Neuronal stem cell (in vitro differentiated cells): Measurements from ENCODE around the gene NRG3.

Source experiments
- DNase-seq: peaks from one replicate; pipeline ENCODE4 v3.0.0-alpha.2; 2013; ENCODE audit warnings: low spot score
- H2AFZ ChIP-seq: one replicate; pipeline ENCODE4 v1.6.1; 2013; ENCODE audit warnings: mild to moderate bottlenecking, low read length, inconsistent platforms
- H2AK5ac ChIP-seq: 2 replicates; pipeline ENCODE4 v1.6.1; 2013; ENCODE audit warnings: low read depth, mild to moderate bottlenecking, inconsistent platforms, low read length, moderate library complexity, mixed read lengths
- H2BK120ac ChIP-seq: 2 replicates; pipeline ENCODE4 v1.6.1; 2013; ENCODE audit warnings: low read depth, mild to moderate bottlenecking, inconsistent platforms, low read length, moderate library complexity, mixed read lengths
- H2BK12ac ChIP-seq: one replicate; pipeline ENCODE4 v1.6.1; 2013; ENCODE audit warnings: low read length, inconsistent platforms
- H2BK15ac ChIP-seq: 2 replicates; pipeline ENCODE4 v1.6.1; 2013; ENCODE audit warnings: mild to moderate bottlenecking, low read length, inconsistent platforms, mixed read lengths
- H2BK5ac ChIP-seq: one replicate; pipeline ENCODE4 v1.6.1; 2013; ENCODE audit warnings: inconsistent platforms, mild to moderate bottlenecking, low read length, moderate library complexity
- H3K14ac ChIP-seq: one replicate; pipeline ENCODE4 v1.6.1; 2013; ENCODE audit warnings: low read length, inconsistent platforms
- H3K18ac ChIP-seq: 2 replicates; pipeline ENCODE4 v1.6.1; 2013; ENCODE audit warnings: low read length, inconsistent platforms
- H3K23ac ChIP-seq: 2 replicates; pipeline ENCODE4 v1.6.1; 2013; ENCODE audit warnings: low read depth, mild to moderate bottlenecking, mixed read lengths, low read length, inconsistent platforms; ENCODE audit not compliant: poor library complexity
- H3K27ac ChIP-seq: replicated peaks from 3 replicates; pipeline ENCODE4 v1.5.1; 2013; ENCODE audit warnings: low read length, inconsistent platforms
- H3K27me3 ChIP-seq, 3 experiments: 2 replicates each; pipeline ENCODE4 v1.6.1; 2013; ENCODE audit warnings: low read length in 3 of 3, mild to moderate bottlenecking in 2 of 3, inconsistent platforms in 1 of 3, low read depth in 1 of 3, mixed read lengths in 1 of 3, moderate library complexity in 1 of 3; ENCODE audit not compliant: control insufficient read depth in 3 of 3, insufficient read depth in 3 of 3
- H3K36me3 ChIP-seq, 2 donors: replicated peaks in 1 of 2; 2 replicates each; pipeline ENCODE4 v1.6.1; 2013; ENCODE audit warnings: low read length in 2 of 2; ENCODE audit not compliant: control insufficient read depth in 2 of 2, insufficient read depth in 2 of 2
- H3K4ac ChIP-seq: 2 replicates; pipeline ENCODE4 v1.6.1; 2013; ENCODE audit warnings: inconsistent platforms, mild to moderate bottlenecking, low read length, moderate library complexity
- H3K4me1 ChIP-seq, 2 donors: 1 replicate in 1 of 2; 2 replicates in 1 of 2; pipeline ENCODE4 v1.6.1; 2013; ENCODE audit warnings: low read length in 2 of 2, low read depth in 1 of 2; ENCODE audit not compliant: control insufficient read depth in 2 of 2, insufficient read depth in 1 of 2
- H3K4me2 ChIP-seq: one replicate; pipeline ENCODE4 v1.6.1; 2013; ENCODE audit warnings: mild to moderate bottlenecking, low read length, inconsistent platforms; ENCODE audit not compliant: insufficient read depth, poor library complexity, severe bottlenecking
- H3K4me3 ChIP-seq, 2 donors: 2 replicates each; pipeline ENCODE4 v1.5.1; 2013; ENCODE audit warnings: low read length in 2 of 2, mild to moderate bottlenecking in 2 of 2, inconsistent platforms in 1 of 2, moderate library complexity in 1 of 2
- H3K79me1 ChIP-seq: one replicate; pipeline ENCODE4 v1.6.1; 2013; ENCODE audit warnings: low read depth, mild to moderate bottlenecking, inconsistent platforms, low read length, moderate library complexity
- H3K9ac ChIP-seq: one replicate; pipeline ENCODE4 v1.6.1; 2013; ENCODE audit warnings: mild to moderate bottlenecking, low read depth, low read length, inconsistent platforms; ENCODE audit not compliant: poor library complexity
- H3K9me3 ChIP-seq, 2 donors: replicated peaks in 1 of 2; 2 replicates each; pipeline versions ENCODE3 to v1.6.1; 2013; ENCODE audit warnings: low read length in 2 of 2, mild to moderate bottlenecking in 2 of 2, inconsistent platforms in 1 of 2, low read depth in 1 of 2, mixed read lengths in 1 of 2, moderate library complexity in 1 of 2; ENCODE audit not compliant: control insufficient read depth in 2 of 2, insufficient read depth in 1 of 2
- H4K8ac ChIP-seq: one replicate; pipeline ENCODE4 v1.6.1; 2013; ENCODE audit warnings: low read depth, mild to moderate bottlenecking, inconsistent platforms, low read length, moderate library complexity
- H4K91ac ChIP-seq: one replicate; pipeline ENCODE4 v1.6.1; 2013; ENCODE audit warnings: low read length, low read depth, mild to moderate bottlenecking, inconsistent platforms; ENCODE audit not compliant: poor library complexity
- WGBS, 2 donors: extraction: QIAGEN DNeasy Blood & Tissue Kit; methylation state at CpG; one replicate each; pipeline ENCODE4 v1.1.7; 2013; ENCODE audit warnings: missing lambda C conversion rate in 2 of 2, mixed read lengths in 1 of 2; ENCODE audit not compliant: insufficient read length in 2 of 2, insufficient replicate concordance in 1 of 2; ENCODE audit errors: extremely low coverage in 2 of 2; 5-methylcytosine and 5-hydroxymethylcytosine counted together

The NRG3 gene

GRCh38 chr10:82551506-82551905 lies 676.5 kb downstream of the NRG3 start:
- no peak overlapping the region for H3K18ac ChIP-seq
- no peak overlapping the region for H3K27ac ChIP-seq
- no peak overlapping the region for H2AFZ ChIP-seq
- WGBS, 2 donors, result no CpG with 5 or more reads among the region's 3 CpGs
- H3K4me3 ChIP-seq, result no peak overlapping the region
- H3K9me3 ChIP-seq, result peaks cover 0 to 3% of the 10 kb centered on the region in 2 donors
- no peak overlapping the region for H2BK15ac ChIP-seq
- H3K4me2 ChIP-seq, result no peak overlapping the region
- H3K36me3 ChIP-seq, result no peaks in the 10 kb centered on the region
- no peak overlapping the region for H3K9ac ChIP-seq
- H3K4me1 ChIP-seq, result no peaks in the 10 kb centered on the region
- H2BK12ac ChIP-seq, result no peak overlapping the region
- no peak overlapping the region for H3K23ac ChIP-seq
- DNase-seq, result no peak
- no peak overlapping the region for H4K91ac ChIP-seq
- H3K79me1 ChIP-seq, result no peaks in the 10 kb centered on the region
- H4K8ac ChIP-seq, result no peak overlapping the region
- H3K14ac ChIP-seq, result no peak overlapping the region
- no peak overlapping the region for H2BK120ac ChIP-seq
- H2AK5ac ChIP-seq, result no peak overlapping the region
- H2BK5ac ChIP-seq, result no peak overlapping the region
- no peaks in the 10 kb centered on the region for H3K27me3 ChIP-seq
- H3K4ac ChIP-seq, result no peak overlapping the region

GRCh38 chr10:82552267-82552666 lies 677.3 kb downstream of the NRG3 start:
- Histone ChIP-seq H3K4me1 (no peaks in the 10 kb centered on the region), H3K4me3 (no peak overlapping the region), H3K9ac (no peak overlapping the region), H3K27ac (no peak overlapping the region), H2AFZ (no peak overlapping the region), H3K4ac (no peak overlapping the region), H4K91ac (no peak overlapping the region), H3K27me3 (no peaks in the 10 kb centered on the region), H3K23ac (no peak overlapping the region), H3K36me3 (no peaks in the 10 kb centered on the region), H2BK12ac (no peak overlapping the region), H3K79me1 (no peaks in the 10 kb centered on the region), H2BK120ac (no peak overlapping the region), H4K8ac (no peak overlapping the region), H2AK5ac (no peak overlapping the region), H3K14ac (no peak overlapping the region), H3K4me2 (no peak overlapping the region), H3K9me3 (peaks cover 0 to 3% of the 10 kb centered on the region in 2 donors), H3K18ac (no peak overlapping the region), H2BK15ac (no peak overlapping the region), H2BK5ac (no peak overlapping the region)
- no peak for DNase-seq
- WGBS, 2 donors, result no CpG with 5 or more reads among the region's 1 CpG

- Histone ChIP-seq H3K18ac (no peak overlapping the region), H3K27ac (no peak overlapping the region), H3K79me1 (no peaks in the 10 kb centered on the region), H2BK120ac (no peak overlapping the region), H3K9ac (no peak overlapping the region), H2BK15ac (no peak overlapping the region), H3K27me3 (no peaks in the 10 kb centered on the region), H3K36me3 (no peaks in the 10 kb centered on the region), H4K8ac (no peak overlapping the region), H3K4me2 (no peak overlapping the region), H2AK5ac (no peak overlapping the region), H3K23ac (no peak overlapping the region), H2AFZ (no peak overlapping the region), H3K14ac (no peak overlapping the region), H3K4ac (no peak overlapping the region), H2BK12ac (no peak overlapping the region), H3K4me1 (no peaks in the 10 kb centered on the region), H3K9me3 (peaks cover 0 to 3% of the 10 kb centered on the region in 2 donors), H2BK5ac (no peak overlapping the region), H4K91ac (no peak overlapping the region), H3K4me3 (no peak overlapping the region)
- DNase-seq, result no peak
- WGBS, 2 donors, result no CpG with 5 or more reads among the region's 3 CpGs
Measured at GRCh38 chr10:82554381-82554780, 679.4 kb downstream of the NRG3 start.

- Histone ChIP-seq H4K91ac (no peak overlapping the region), H3K23ac (no peak overlapping the region), H2BK120ac (no peak overlapping the region), H3K79me1 (no peaks in the 10 kb centered on the region), H3K4me2 (no peak overlapping the region), H2BK12ac (no peak overlapping the region), H3K4ac (no peak overlapping the region), H2AK5ac (no peak overlapping the region), H3K18ac (no peak overlapping the region), H3K36me3 (no peaks in the 10 kb centered on the region), H3K9me3 (no peaks in the 10 kb centered on the region), H3K9ac (no peak overlapping the region), H4K8ac (no peak overlapping the region), H2AFZ (no peak overlapping the region), H3K4me3 (no peak overlapping the region), H3K14ac (no peak overlapping the region), H3K27ac (no peak overlapping the region), H3K27me3 (no peaks in the 10 kb centered on the region), H3K4me1 (no peaks in the 10 kb centered on the region), H2BK15ac (no peak overlapping the region), H2BK5ac (no peak overlapping the region)
- no peak for DNase-seq
- no CpG with 5 or more reads among the region's 2 CpGs for WGBS, 2 donors
Measured at GRCh38 chr10:82558014-82558607, 683.1 kb downstream of the NRG3 start.
